ENCODE results near the gene SLIT1.

DNA sequence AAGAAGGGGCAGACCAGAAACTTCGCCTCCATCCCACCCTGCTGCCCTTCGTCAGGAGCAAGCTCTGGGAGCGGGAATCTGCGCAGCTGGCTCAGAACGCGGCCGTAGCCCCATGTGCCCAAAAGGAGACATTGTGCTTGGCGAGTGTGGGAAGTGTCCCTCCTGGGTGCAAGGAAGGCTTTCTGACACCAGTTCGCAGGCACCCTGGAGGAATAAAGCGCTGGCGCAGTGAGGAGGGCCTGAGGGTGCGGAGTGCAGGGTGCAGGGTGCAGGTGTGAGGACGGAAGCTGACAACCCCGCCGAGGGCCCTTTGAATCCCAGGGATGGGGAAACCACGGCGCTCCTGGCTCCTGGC lies 811 bp downstream of the SLIT1 start:
- TF ChIP-seq, protein P1, sequence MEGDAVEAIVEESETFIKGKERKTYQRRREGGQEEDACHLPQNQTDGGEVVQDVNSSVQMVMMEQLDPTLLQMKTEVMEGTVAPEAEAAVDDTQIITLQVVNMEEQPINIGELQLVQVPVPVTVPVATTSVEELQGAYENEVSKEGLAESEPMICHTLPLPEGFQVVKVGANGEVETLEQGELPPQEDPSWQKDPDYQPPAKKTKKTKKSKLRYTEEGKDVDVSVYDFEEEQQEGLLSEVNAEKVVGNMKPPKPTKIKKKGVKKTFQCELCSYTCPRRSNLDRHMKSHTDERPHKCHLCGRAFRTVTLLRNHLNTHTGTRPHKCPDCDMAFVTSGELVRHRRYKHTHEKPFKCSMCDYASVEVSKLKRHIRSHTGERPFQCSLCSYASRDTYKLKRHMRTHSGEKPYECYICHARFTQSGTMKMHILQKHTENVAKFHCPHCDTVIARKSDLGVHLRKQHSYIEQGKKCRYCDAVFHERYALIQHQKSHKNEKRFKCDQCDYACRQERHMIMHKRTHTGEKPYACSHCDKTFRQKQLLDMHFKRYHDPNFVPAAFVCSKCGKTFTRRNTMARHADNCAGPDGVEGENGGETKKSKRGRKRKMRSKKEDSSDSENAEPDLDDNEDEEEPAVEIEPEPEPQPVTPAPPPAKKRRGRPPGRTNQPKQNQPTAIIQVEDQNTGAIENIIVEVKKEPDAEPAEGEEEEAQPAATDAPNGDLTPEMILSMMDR (conservative IDR thresholded peaks at IDR 0.05): no peak
- no peak for TF ChIP-seq ZFX (IDR thresholded peaks at IDR 0.05)

Data from C4-2B (cell line).